Mucosa of rectum (tissue), 2 donors: ENCODE results near the gene MTRF1L.

Experiments
- H3K27ac ChIP-seq, 2 donors: one replicate each; pipeline ENCODE4 v1.7.0; 2013; ENCODE audit warnings: inconsistent platforms in 2 of 2, low read depth in 2 of 2, low read length in 2 of 2
- H3K27me3 ChIP-seq, 2 donors: one replicate each; pipeline ENCODE4 v1.7.0; 2013; ENCODE audit warnings: low read length in 2 of 2; ENCODE audit not compliant: control insufficient read depth in 2 of 2, insufficient read depth in 2 of 2
- H3K36me3 ChIP-seq, 2 donors: one replicate each; pipeline ENCODE4 v1.7.0; 2013; ENCODE audit warnings: low read length in 2 of 2; ENCODE audit not compliant: control insufficient read depth in 2 of 2, insufficient read depth in 2 of 2
- H3K4me1 ChIP-seq, 2 donors: one replicate each; pipeline ENCODE4 v1.7.0; 2013; ENCODE audit warnings: low read length in 2 of 2, mild to moderate bottlenecking in 1 of 2; ENCODE audit not compliant: control insufficient read depth in 2 of 2, insufficient read depth in 2 of 2
- H3K4me3 ChIP-seq, 2 donors: one replicate each; pipeline ENCODE4 v1.7.0; 2013; ENCODE audit warnings: low read length in 2 of 2
- H3K9ac ChIP-seq, 2 donors: one replicate each; pipeline ENCODE4 v1.7.0; 2013; ENCODE audit warnings: low read length in 2 of 2, low read depth in 1 of 2, mild to moderate bottlenecking in 1 of 2
- H3K9me3 ChIP-seq, 2 donors: one replicate each; pipeline ENCODE4 v1.7.0; 2013; ENCODE audit warnings: low read length in 2 of 2; ENCODE audit not compliant: control insufficient read depth in 2 of 2
- donor health status: healthy.
- donor health status: Normal muscosa, but diverticular disease.

The MTRF1L gene

DNA sequence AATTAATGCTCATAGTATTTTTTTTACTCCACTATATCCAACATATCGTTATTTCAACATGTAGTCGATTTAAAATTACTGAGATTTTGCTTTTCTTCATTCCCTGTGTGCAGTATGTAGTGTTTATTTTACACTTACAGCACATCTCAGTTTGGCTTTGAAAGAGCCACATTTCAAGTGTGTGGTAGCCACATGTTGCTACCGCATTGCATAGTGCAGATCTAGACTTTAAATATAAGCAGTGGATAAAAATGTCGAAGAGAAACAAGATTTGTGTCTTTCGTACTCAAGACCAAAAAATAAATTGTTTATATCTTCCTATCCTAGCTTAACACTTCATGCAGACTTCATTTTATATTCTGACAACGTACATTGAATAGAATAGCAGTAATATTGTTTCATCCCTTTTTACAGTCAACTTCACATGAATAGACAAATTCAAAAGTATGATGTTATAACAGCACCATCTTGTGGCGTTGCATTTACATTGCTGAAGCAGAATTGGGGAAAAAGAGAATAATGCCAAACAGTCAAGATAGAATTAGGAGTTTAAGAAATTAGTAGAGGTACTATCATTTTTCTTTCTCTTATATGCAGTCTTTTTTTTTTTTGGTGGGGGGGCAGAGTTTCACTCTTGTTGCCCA, 49.5 kb downstream of the MTRF1L start:
- no peaks in the 10 kb centered on the region for H3K36me3 ChIP-seq
- peaks cover 0 to 3% of the 10 kb centered on the region in 2 donors for H3K9me3 ChIP-seq
- H3K27ac ChIP-seq: no peak overlapping the region
- H3K9ac ChIP-seq: no peak overlapping the region
- no peaks in the 10 kb centered on the region for H3K4me1 ChIP-seq
- no peak overlapping the region for H3K4me3 ChIP-seq
- peaks cover 0 to 8% of the 10 kb centered on the region in 2 donors for H3K27me3 ChIP-seq

DNA sequence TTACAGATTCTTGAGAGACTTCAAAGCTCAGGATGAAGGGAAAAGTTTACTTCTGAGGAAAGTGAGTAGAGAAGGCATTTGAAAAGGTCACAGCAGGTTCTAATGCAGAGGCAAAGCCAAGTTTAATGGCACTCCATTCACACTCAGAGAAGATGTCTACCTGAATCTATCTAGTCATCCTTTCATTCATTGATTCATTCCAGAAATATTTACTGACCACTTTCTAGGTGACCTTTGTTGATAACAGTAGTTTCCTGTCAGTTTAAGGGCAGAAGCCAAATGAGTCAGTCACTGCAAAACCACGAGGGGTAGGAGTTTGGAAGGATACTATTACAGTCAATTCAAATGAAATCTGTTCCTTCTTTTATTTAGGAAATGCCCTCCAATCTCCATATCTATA, 50.5 kb downstream of the MTRF1L start:
- H3K27ac ChIP-seq: no peak overlapping the region
- peaks cover 0 to 8% of the 10 kb centered on the region in 2 donors for H3K27me3 ChIP-seq
- no peaks in the 10 kb centered on the region for H3K4me1 ChIP-seq
- no peak overlapping the region for H3K4me3 ChIP-seq
- H3K36me3 ChIP-seq: no peaks in the 10 kb centered on the region
- H3K9ac ChIP-seq: no peak overlapping the region
- peaks cover 0 to 3% of the 10 kb centered on the region in 2 donors for H3K9me3 ChIP-seq

DNA sequence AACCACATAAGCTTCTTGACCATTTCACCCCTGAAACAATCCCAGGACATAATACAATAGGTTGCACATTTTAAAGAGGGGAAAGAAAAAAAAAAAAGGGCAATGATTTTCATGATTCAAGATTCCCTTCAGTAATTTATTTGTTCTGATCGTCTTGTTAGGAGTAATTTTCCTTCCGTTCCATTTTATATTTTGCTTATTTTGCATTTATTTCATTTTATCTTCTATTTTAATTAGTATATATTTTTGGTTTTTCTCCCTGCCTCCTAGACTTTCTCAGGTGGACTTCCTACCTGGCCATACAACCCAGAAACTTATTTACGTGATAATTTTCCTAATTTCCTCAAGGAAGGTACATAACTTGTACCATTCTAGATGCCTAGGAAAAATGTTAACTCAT, 52.3 kb downstream of the MTRF1L start:
- H3K4me3 ChIP-seq: no peak overlapping the region
- no peaks in the 10 kb centered on the region for H3K36me3 ChIP-seq
- H3K4me1 ChIP-seq: no peaks in the 10 kb centered on the region
- H3K9ac ChIP-seq: no peak overlapping the region
- H3K27me3 ChIP-seq: peaks cover 0 to 8% of the 10 kb centered on the region in 2 donors
- H3K27ac ChIP-seq: no peak overlapping the region
- no peaks in the 10 kb centered on the region for H3K9me3 ChIP-seq

DNA sequence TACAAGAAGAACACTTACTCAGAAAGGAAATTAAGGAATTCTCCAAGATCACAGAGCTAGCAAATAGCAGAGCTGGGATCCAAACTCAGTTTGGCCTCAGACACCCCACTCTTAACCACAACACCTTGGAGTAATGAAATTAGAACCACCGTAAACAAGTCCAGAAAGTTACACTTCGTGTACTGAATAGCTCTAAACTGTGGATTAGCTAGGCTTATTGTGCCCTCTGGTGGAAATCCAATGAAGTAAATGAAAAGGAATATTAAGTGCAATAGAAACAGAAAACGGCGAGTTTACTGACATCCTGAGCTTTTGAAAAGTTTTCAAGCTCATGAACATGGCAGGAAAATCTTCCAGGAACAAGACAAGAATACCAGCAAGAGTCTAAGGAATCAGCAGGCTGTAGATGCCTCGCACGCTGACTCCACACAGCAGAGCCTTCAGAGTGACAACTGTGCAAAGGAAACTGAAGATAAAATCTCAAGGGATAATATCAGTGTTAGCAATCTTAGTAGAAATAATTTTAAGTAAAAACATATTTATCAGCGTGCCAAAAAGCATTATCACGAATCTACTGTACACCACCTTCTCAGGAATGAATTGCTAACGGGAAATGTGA, 54.2 kb downstream of the MTRF1L start:
- peak overlapping the region in 1 of 2 donors; percentile 13 for H3K4me3 ChIP-seq
- no peak overlapping the region for H3K9ac ChIP-seq
- no peaks in the 10 kb centered on the region for H3K36me3 ChIP-seq
- H3K27ac ChIP-seq: no peak overlapping the region
- no peaks in the 10 kb centered on the region for H3K4me1 ChIP-seq
- H3K27me3 ChIP-seq: peaks cover 0 to 8% of the 10 kb centered on the region in 2 donors
- no peaks in the 10 kb centered on the region for H3K9me3 ChIP-seq

DNA sequence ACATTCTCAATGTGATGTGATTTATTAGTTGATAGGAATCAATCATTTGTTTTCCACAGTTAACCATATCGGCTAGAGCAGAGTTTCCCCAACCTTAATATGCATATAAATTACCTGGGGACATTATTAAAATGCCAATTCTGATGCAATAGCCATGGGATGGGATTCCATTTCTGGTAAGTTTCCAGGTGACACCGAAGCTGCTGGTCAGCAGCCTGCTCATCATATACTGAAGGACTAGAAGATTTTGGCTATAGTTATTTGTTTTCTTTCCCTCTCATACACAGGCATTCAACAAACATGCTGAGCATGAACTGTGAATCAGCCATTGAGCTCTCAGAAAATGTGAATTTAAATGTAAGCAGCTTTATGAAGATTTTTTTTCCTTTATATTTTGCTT, 55.5 kb downstream of the MTRF1L start:
- peaks cover 0 to 8% of the 10 kb centered on the region in 2 donors for H3K27me3 ChIP-seq
- H3K9me3 ChIP-seq: no peaks in the 10 kb centered on the region
- H3K9ac ChIP-seq: no peak overlapping the region
- no peaks in the 10 kb centered on the region for H3K4me1 ChIP-seq
- H3K36me3 ChIP-seq: no peaks in the 10 kb centered on the region
- no peak overlapping the region for H3K4me3 ChIP-seq
- no peak overlapping the region for H3K27ac ChIP-seq

DNA sequence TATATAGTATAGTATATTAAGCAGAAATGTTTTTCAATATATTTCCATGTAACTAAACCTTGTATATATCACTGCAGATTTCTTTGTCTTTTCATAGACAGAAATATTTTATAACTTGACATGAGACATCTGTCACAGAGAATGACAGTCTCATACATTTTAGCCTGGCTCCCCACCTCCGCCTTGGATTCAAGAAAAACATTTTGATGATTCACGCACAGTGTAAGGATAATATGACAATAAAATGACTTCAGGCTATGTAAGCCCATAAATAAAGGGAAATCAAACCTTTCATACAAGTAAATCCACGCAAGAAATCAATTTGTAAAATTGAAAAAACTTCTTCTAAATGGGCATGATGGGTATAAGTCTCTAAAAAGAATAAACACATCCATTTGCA, 56.0 kb downstream of the MTRF1L start:
- Histone ChIP-seq H3K9me3 (no peaks in the 10 kb centered on the region), H3K4me3 (no peak overlapping the region), H3K27me3 (peaks cover 0 to 8% of the 10 kb centered on the region in 2 donors), H3K36me3 (no peaks in the 10 kb centered on the region), H3K27ac (no peak overlapping the region), H3K9ac (no peak overlapping the region), H3K4me1 (no peaks in the 10 kb centered on the region)

DNA sequence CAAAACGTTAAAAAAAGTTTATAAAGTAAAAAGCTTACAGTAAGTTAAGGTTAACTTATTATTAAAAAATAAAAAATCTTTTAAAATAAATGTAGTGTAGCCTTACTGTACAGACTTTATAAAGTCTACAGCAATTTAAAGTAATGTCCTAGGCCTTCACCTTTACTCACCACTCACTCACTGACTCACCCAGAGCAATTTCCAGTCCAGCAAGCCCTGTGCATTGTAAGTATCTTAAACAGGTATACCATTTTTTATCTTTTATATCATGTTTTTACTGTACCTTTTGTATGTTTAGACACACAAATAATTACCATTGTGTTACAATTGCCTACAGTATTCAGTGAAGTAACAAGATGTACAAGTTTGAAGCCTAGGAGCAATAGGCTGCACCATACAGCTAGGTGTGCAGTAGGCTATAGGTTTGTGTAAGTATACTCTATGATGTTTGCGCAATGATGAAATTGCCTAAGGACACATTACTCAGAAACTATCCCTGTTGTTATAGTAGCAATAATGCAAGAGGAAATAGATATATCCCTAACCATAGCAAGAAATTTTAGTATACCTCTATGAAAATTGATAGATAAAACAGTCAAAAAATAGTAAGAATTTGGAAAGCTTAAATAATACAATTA, 59.1 kb downstream of the MTRF1L start:
- Histone ChIP-seq H3K36me3 (no peaks in the 10 kb centered on the region), H3K27me3 (no peaks in the 10 kb centered on the region), H3K4me3 (no peak overlapping the region), H3K9me3 (no peaks in the 10 kb centered on the region), H3K27ac (no peak overlapping the region), H3K9ac (no peak overlapping the region), H3K4me1 (no peaks in the 10 kb centered on the region)

DNA sequence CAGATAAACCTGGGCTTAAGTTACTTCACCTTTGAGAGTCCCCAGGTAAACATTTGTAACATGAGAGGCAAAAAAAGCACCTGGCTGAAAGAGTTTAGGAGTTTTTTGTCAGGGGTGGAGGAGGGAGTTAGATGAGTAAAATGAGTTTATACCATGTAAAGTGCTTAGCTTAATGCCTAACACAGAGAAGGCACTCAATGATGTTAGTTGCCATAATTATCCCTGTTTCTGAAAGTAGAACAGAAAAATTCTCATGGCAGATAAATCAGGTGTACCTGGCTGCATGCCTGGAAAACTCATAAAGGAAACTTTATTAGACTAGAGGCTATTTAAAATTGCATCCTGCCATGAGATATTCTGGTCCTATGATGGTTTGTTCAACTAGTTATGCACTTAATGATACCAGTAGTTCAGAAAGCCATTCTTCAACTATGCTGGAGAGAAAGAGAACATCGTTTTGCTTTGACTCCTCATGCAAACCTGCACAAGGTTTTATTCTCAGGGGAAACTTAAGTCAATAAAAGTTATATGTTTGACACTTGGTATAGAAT, 60.1 kb downstream of the MTRF1L start:
- H3K27ac ChIP-seq: no peak overlapping the region
- no peaks in the 10 kb centered on the region for H3K9me3 ChIP-seq
- no peaks in the 10 kb centered on the region for H3K27me3 ChIP-seq
- H3K4me3 ChIP-seq: no peak overlapping the region
- H3K9ac ChIP-seq: no peak overlapping the region
- no peaks in the 10 kb centered on the region for H3K36me3 ChIP-seq
- H3K4me1 ChIP-seq: no peaks in the 10 kb centered on the region

DNA sequence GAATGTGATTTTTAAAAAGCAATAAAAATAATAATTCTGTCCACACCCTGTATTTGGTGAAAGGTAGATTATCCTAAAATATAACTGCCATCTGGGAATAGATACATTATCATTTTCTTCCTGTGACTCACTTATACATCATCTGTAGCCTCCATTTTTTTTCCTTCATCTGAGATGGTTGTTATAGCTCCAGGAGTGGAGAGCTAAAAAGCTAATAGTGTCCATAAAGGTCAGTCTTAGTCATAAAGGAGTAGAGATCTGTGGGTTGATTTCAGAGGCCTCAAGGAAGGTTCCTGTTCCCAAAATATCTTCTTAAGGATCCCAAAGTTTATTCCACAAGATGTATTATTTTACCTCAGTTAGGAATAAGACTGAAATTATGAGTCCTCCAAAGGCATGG, 60.8 kb downstream of the MTRF1L start:
- Histone ChIP-seq H3K4me3 (no peak overlapping the region), H3K4me1 (no peaks in the 10 kb centered on the region), H3K9me3 (no peaks in the 10 kb centered on the region), H3K36me3 (no peaks in the 10 kb centered on the region), H3K27ac (no peak overlapping the region), H3K9ac (no peak overlapping the region), H3K27me3 (no peaks in the 10 kb centered on the region)
